ENCODE measurements around the gene C10orf62.
"Not testable (repeated sequence)": the region's sequence is repeated elsewhere in the genome, so short reads cannot be mapped to it uniquely, and the experiment has no call there.

Gene C10orf62

DNA sequence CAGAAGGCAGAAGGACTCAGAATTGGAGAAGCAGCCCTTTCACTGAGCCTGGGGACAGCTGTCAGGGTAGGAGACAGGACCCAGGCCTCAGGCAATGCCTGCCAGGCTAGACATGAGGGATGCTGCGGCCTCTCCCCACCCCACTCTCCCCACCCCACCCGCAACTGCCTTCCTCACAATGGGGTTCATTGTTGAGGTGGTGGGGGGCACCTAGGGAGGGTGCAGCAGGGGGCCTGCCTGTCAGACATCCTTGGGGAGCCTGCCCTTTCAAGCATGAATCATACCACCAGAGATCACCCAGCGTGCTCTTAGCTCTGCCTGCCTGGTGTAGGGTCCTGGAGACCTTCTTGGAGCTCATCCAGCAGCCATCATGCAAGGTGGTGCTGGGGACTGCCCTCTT is at the start of gene C10orf62:
Gene C10orf62 (plus strand): TSS at position 243 of the 400 bp plus-strand sequence. CDS start 177 bp downstream, outside the sequence.
- DNase-seq (ENCODE audit: low spot score): no peak

GRCh38 chr10:97540669-97541500 is 48.6 kb upstream of the C10orf62 start:
- no peak for DNase-seq (ENCODE audit: low spot score)

GRCh38 chr10:97542169-97543024 is 47.1 kb upstream of the C10orf62 start:
- DNase-seq (ENCODE audit: low spot score): no peak

DNA sequence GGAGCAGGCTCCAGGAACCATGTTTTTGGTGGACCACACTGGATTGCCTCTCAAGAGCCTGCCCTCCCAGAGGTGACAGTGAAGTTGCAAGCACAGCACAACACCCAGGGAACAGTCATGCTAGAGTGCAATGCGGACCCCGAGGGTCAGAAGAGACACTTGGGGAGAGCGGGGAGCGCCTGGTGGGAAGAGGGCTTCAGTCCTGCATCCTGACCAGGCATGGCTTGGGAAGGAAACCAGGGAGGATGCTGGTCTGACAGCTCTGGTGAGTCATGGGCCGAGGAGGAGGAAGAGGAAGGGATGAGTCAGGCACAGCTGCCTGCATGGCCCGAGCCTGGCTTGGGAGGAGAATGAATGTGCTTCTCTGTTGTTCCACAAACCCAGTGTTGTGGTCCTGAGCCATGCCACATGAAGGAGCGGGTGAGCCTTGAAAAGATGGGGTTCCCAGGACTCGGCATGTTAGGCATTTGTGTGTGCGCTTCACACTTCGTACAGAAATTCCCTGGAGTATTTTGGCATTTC is 46.4 kb upstream of the C10orf62 start:
- DNase-seq (ENCODE audit: low spot score): peak; percentile 39

- no peak for DNase-seq (ENCODE audit: low spot score)
Measured at GRCh38 chr10:97546456-97547270, 42.9 kb upstream of the C10orf62 start.

GRCh38 chr10:97547271-97547600 is 42.3 kb upstream of the C10orf62 start:
- no peak for DNase-seq (ENCODE audit: low spot score)

DNA sequence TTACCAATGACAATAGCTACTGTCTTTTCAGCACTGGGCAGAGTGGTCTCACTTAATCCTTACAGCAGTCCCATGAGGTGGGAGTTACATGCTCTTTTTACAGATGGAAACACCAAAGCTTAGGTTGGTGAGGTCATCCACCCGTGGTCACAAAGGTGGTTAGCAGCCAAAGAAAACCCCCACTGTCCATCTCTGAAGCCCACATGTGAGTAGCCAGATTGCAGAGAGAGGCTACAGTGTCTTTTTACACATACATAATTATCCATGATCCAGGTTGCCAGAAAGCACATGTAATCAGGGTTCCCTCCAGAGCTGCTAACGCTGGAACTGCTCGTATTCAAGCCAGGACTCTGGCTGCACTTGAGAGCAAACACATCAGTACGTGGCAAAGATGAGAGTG is 41.6 kb upstream of the C10orf62 start:
- no peak for DNase-seq (ENCODE audit: low spot score)

DNA sequence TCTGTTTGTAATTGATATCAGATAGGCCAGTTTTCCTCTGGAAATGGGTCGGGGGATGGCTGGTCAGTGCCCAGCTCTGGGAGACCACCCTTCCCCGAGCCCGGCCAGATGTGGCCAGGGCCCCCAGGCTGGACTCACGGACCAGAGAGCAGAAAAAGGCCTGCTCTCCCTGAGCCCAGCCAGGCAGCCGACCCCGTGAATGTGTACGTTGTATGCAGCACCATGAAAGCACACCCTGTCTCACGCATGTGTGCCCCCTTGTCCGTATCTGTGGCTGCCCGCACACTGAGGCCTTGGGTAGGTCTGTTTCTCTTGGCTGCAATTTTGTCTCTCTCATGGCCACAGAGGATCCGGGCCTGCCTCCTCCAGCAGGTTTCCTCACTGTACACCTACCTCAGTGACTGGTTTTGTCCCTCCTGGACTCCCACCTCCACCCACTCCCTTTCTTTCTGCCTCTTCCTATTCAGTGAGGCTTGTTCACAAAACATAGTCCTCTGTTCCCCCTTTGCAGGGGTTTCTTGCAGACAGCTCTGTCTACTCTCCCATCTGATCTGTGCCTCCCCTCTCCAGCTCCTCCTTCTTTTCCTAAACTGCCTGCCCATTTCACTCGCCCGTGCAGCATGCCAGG is 40.6 kb upstream of the C10orf62 start:
- DNase-seq (ENCODE audit: low spot score): no peak

DNA sequence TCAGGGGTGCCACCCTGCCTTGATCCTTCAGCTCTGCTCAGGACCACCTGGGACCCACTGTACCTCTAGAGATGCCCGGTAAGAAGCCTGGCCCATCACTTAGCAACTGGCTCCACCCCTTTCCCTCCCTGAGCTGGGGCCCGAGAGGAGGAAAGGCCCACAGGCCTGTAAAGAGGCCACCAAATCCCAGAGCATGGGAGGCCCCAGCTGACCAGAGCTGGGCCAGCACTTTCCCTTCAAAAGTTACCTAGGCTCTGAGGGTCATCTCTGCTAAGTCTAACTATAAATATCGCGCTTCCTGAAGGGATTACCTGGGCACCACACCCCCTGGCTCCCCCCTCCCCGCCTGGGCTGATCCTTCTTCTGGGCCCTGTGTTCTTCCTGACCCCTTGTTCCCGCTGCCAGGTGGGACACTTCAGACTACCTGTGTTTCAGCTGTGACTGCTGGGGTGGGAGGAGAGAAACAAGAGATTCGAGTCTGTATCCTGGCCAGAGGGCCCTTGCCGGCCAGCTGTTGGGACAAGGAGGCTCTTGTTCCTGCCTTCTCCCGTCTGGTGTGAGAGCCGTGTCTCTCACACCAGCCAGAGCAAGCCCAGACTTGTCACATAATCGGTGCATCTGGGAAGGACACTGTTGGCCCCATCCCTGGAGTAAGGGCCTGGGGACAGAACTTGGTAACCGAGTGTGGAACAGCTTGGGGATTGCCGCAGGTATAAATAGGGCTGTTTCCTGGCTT is 39.8 kb upstream of the C10orf62 start:
- DNase-seq (ENCODE audit: low spot score): no peak

GRCh38 chr10:97550336-97551149 is 39.0 kb upstream of the C10orf62 start:
- DNase-seq (ENCODE audit: low spot score): no peak

- no peak for DNase-seq (ENCODE audit: low spot score)
Measured at GRCh38 chr10:97551271-97551670, 38.2 kb upstream of the C10orf62 start.

DNA sequence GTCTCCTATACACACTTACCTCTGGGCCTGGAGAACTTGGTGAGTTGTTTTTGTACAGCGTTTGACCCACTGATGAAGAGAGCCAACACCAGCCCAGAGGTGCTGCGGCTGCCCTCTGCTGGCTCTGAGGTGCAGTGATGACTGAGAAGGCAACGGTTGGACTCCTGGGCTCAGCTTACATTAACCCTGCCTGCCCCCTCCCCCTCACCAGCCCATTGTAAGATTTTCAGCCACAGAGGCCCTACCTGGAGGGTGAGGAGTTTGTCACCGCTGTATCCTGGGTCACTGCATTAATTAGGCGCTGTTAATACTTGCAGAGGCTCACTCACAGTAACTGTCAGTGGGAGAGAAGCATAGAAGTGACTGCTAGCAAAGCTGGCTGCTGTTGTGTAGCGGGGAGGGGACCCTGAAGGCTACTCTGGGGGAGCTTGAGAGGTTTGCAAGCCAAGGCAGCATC is 35.9 kb upstream of the C10orf62 start:
- peak; percentile 70 for DNase-seq (ENCODE audit: low spot score)

- not testable (repeated sequence) for DNase-seq (ENCODE audit: low spot score)
Measured at GRCh38 chr10:97554336-97554735, 35.2 kb upstream of the C10orf62 start.

DNA sequence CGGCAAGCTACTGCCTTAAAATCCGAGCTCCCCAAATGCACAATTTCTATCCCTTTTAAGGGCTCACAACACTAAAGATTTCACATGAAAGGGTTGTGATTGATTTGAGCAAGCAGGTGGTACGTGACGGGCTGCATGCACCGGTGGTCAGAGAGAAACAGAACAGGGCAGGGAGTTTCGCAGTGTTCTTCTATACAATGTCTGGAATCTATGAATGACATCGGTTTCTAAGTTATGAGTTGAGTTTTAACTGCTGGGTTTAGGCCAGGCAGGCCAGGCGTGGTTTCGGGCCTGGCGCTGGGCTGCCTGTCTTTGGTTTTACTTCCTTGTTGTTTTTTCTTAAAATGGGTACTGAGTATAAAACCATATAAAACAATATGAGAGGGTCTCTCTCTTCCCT is 34.0 kb upstream of the C10orf62 start:
- DNase-seq (ENCODE audit: low spot score): not testable (repeated sequence)

GRCh38 chr10:97560731-97561381 is 28.7 kb upstream of the C10orf62 start:
- not testable (repeated sequence) for DNase-seq (ENCODE audit: low spot score)

GRCh38 chr10:97561386-97562077 is 28.0 kb upstream of the C10orf62 start:
- DNase-seq (ENCODE audit: low spot score): not testable (repeated sequence)

DNA sequence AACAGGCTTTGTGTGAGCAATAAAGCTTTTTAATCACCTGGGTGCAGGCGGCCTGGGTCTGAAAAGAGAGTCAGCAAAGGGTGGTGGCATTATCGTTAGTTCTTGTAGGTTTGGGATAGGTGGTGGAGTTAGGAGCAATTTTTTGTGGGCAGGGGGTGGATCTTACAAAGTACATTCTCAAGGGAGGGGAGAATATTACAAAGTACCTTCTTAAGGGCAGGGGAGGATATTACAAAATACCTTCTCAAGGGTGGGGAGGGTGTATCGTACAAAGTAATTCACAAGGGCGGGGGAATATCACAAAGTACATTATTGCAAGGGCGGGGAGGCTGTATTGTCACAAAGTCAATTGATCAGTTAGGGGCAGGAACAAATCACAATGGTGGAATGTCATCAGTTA is 27.2 kb upstream of the C10orf62 start:
- DNase-seq (ENCODE audit: low spot score): not testable (repeated sequence)

DNA sequence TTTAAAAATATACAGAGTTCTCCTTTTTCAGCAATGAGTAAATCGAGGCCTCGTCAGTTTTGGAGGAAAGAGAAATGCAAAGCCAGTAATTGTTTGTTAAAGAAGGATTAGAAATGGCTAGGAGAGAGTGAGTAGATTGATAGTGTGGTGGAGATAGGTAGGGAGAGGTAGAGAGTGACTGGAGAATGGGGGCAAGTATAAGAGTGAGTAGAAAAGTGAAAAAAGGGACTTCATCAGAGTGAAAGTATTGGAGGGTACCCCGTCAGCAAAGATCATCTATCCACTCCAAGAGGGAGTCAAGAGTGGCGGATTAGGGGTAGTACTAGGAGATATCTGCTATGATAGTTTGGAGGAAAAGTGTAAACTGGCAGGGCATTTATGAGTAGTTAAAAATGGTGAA is 26.2 kb upstream of the C10orf62 start:
- no peak for DNase-seq (ENCODE audit: low spot score)

- DNase-seq (ENCODE audit: low spot score): no peak
Measured at GRCh38 chr10:97564776-97565175, 24.7 kb upstream of the C10orf62 start.
